PC-9 (cell line): ENCODE results near the gene DCP1B.

Experiments
- CTCF ChIP-seq: fragments of 200-600 bp; sonication (generic); conservative IDR thresholded peaks from 2 replicates; pipeline ENCODE4 v1.6.1; 2017; ENCODE audit warnings: mixed run types, antibody characterized with exemption, mild to moderate bottlenecking, moderate library complexity
- EZH2 ChIP-seq: fragments of 200-600 bp; sonication (generic); IDR thresholded peaks from 2 replicates; pipeline ENCODE4 v1.8.0; 2017; ENCODE audit warnings: antibody characterized with exemption, low read depth

- TF ChIP-seq CTCF (no peak), EZH2 (no peak)
Measured at GRCh38 chr12:2013527-2014223, 9.4 kb upstream of the DCP1B start.
